GM18505 (cell line): ENCODE data around the gene DRD2.

ENCODE experiments used
- ATAC-seq: cut with Tn5 transposase; IDR thresholded peaks from one replicate; pipeline ENCODE4 v1.9.1; 2021; ENCODE audit not compliant: unreplicated experiment
- POLR2A ChIP-seq: IDR thresholded peaks from 4 replicates; pipeline ENCODE4 v1.6.1; 2011; ENCODE audit warnings: borderline replicate concordance; ENCODE audit not compliant: insufficient read depth, insufficient read length; ENCODE audit errors: extremely low read depth

Gene DRD2

GRCh38 chr11:113472471-113472870, 2.7 kb downstream of the DRD2 start:
- ATAC-seq = no peak
- no peak for TF ChIP-seq POLR2A

- no peak for TF ChIP-seq POLR2A
These were observed 5.0 kb downstream of the DRD2 start for GRCh38 chr11:113470233-113470632.

GRCh38 chr11:113468726-113469345, 6.4 kb downstream of the DRD2 start:
- no peak for TF ChIP-seq POLR2A
- ATAC-seq = no peak

More at GRCh38 chr11:113470233-113470632, 5.0 kb downstream of the DRD2 start:
- no peak for ATAC-seq

- ATAC-seq = no peak
These were observed 7.7 kb downstream of the DRD2 start for GRCh38 chr11:113467545-113467944.

GRCh38 chr11:113465786-113466185, 9.4 kb downstream of the DRD2 start:
- TF ChIP-seq POLR2A = no peak

More at GRCh38 chr11:113467545-113467944, 7.7 kb downstream of the DRD2 start:
- TF ChIP-seq POLR2A = no peak

GRCh38 chr11:113464416-113464815, 10.8 kb downstream of the DRD2 start:
- ATAC-seq = no peak
- no peak for TF ChIP-seq POLR2A

More at GRCh38 chr11:113465786-113466185, 9.4 kb downstream of the DRD2 start:
- ATAC-seq = no peak

- ATAC-seq = no peak
- no peak for TF ChIP-seq POLR2A
These were observed 12.4 kb downstream of the DRD2 start for GRCh38 chr11:113462830-113463229.

GRCh38 chr11:113461639-113462038, 13.6 kb downstream of the DRD2 start:
- TF ChIP-seq POLR2A = no peak
- no peak for ATAC-seq

- ATAC-seq = no peak
- no peak for TF ChIP-seq POLR2A
These were observed 14.7 kb downstream of the DRD2 start for GRCh38 chr11:113460469-113460868.

- TF ChIP-seq POLR2A = no peak
- ATAC-seq = no peak
These were observed 17.0 kb downstream of the DRD2 start for GRCh38 chr11:113458189-113458588.

GRCh38 chr11:113457784-113458183, 17.4 kb downstream of the DRD2 start:
- TF ChIP-seq POLR2A = no peak
- no peak for ATAC-seq

GRCh38 chr11:113454455-113454854, 20.7 kb downstream of the DRD2 start:
- ATAC-seq = no peak
- no peak for TF ChIP-seq POLR2A

- no peak for ATAC-seq
- TF ChIP-seq POLR2A = no peak
These were observed 25.5 kb downstream of the DRD2 start for GRCh38 chr11:113449743-113450142.

- TF ChIP-seq POLR2A = no peak
- ATAC-seq = no peak
These were observed 26.9 kb downstream of the DRD2 start for GRCh38 chr11:113448316-113448677.
